Vagina (tissue), 2 donors: Measurements from ENCODE around the gene ULK4.

Experiments
- CTCF ChIP-seq, 3 experiments: fragments of 450-650 bp in 2 of 3; fragments of 200-600 bp in 1 of 3; sonication (generic) in 1 of 3; IDR thresholded peaks; one replicate each; pipeline ENCODE4 v1.5.1; 2017 to 2019; ENCODE audit warnings: antibody characterized with exemption in 3 of 3, mild to moderate bottlenecking in 2 of 3, moderate library complexity in 2 of 3
- POLR2AphosphoS5 ChIP-seq, 2 donors: sonication (generic); formaldehyde crosslinking; IDR thresholded peaks; one replicate each; pipeline ENCODE4 v1.9.0; 2017; ENCODE audit warnings: antibody characterized with exemption in 2 of 2, mild to moderate bottlenecking in 2 of 2, low read depth in 1 of 2; ENCODE audit not compliant: insufficient read depth in 1 of 2

GRCh38 chr3:41352510-41352909 is 609.4 kb downstream of the ULK4 start:
- TF ChIP-seq POLR2AphosphoS5 (IDR thresholded peaks at IDR 0.05; ENCODE audit: insufficient read depth in 1 of 2, low read depth in 1 of 2) (no peak), CTCF (IDR thresholded peaks at IDR 0.05) (no peak)
